ENCODE measurements around the gene BGLAP. TPM values are rescaled to one million over a fixed set of nuclear protein-coding genes. Genes with fewer than 3 reads are reported as not detected.

BGLAP gene
- polyA plus RNA-seq, 4 donors: 0.48 to 3.9 TPM; not detected in 2

Other genes starting within 250 kb of the BGLAP start
- gene SSR2, start 221.2 kb upstream of the BGLAP start, polyA plus RNA-seq: 100 to 1,000 TPM; 133 to 316 (median 266) TPM
- 10 to 100 TPM; 14.1 to 37.1 (median 20.4) TPM for gene UBQLN4, start 188.4 kb upstream of the BGLAP start, polyA plus RNA-seq
- gene LAMTOR2, start 187.4 kb upstream of the BGLAP start, polyA plus RNA-seq: 100 to 1,000 TPM in 3 of 4 donors, 10 to 100 TPM in 1; 66.7 to 226 (median 148) TPM
- gene RAB25, start 181.0 kb upstream of the BGLAP start, polyA plus RNA-seq: 100 to 1,000 TPM; 140 to 216 (median 169) TPM
- 1 to 10 TPM in 2 of 4 donors, under 1 TPM in 2; under 0.01 to 5.6 (median 0.87) TPM for gene MEX3A, start 159.7 kb upstream of the BGLAP start, polyA plus RNA-seq
- 100 to 1,000 TPM in 3 of 4 donors, 10 to 100 TPM in 1; 89.7 to 168 (median 105) TPM for gene LMNA, start 127.5 kb upstream of the BGLAP start, polyA plus RNA-seq
- 1 to 10 TPM in 3 of 4 donors, under 1 TPM in 1; 0.89 to 7.7 (median 1.8) TPM for gene SEMA4A, start 88.6 kb upstream of the BGLAP start, polyA plus RNA-seq
- gene SLC25A44, start 48.1 kb upstream of the BGLAP start, polyA plus RNA-seq: 10 to 100 TPM; 13.4 to 46.6 (median 17.3) TPM
- gene PMF1, start 29.2 kb upstream of the BGLAP start, polyA plus RNA-seq: 10 to 100 TPM; 53.5 to 65.9 (median 62.2) TPM
- gene PAQR6, start 5.9 kb downstream of the BGLAP start, polyA plus RNA-seq: 1 to 10 TPM; 3.0 to 8.7 (median 5.5) TPM
- gene SMG5, start 40.6 kb downstream of the BGLAP start, polyA plus RNA-seq: 10 to 100 TPM; 30.0 to 57.0 (median 43.3) TPM
- gene TMEM79, start 42.1 kb downstream of the BGLAP start, polyA plus RNA-seq: 1 to 10 TPM; 2.2 to 8.3 (median 4.6) TPM
- gene GLMP, start 53.5 kb downstream of the BGLAP start, polyA plus RNA-seq: 100 to 1,000 TPM in 1 of 4 donors, 10 to 100 TPM in 3; 30.7 to 263 (median 63.9) TPM
- not detected for gene VHLL, start 57.1 kb downstream of the BGLAP start, polyA plus RNA-seq
- gene CCT3, start 96.1 kb downstream of the BGLAP start, polyA plus RNA-seq: 100 to 1,000 TPM; 113 to 187 (median 155) TPM
- 1 to 10 TPM in 2 of 4 donors, under 1 TPM in 1, not detected in 1; 0.73 to 3.1 (median 1.0) TPM for gene TSACC, start 96.3 kb downstream of the BGLAP start, polyA plus RNA-seq
- gene RHBG, start 127.0 kb downstream of the BGLAP start, polyA plus RNA-seq: 10 to 100 TPM in 1 of 4 donors, 1 to 10 TPM in 2, under 1 TPM in 1; 0.27 to 55.2 (median 2.7) TPM